Ectodermal cell (in vitro differentiated cells): ENCODE results near the gene IFNB1.

Experiments used
- H3K27ac ChIP-seq: 2 replicates; pipeline ENCODE4 v1.7.0; 2013; ENCODE audit warnings: mild to moderate bottlenecking, low read depth, low read length; ENCODE audit not compliant: insufficient read depth, poor library complexity, severe bottlenecking
- H3K27me3 ChIP-seq: 2 replicates; pipeline ENCODE4 v1.7.0; 2013; ENCODE audit warnings: mild to moderate bottlenecking, low read length; ENCODE audit not compliant: insufficient read depth, control insufficient read depth, poor library complexity, severe bottlenecking
- H3K36me3 ChIP-seq: one replicate; pipeline ENCODE4 v1.7.0; 2013; ENCODE audit warnings: low read length; ENCODE audit not compliant: control insufficient read depth, insufficient read depth
- H3K4me1 ChIP-seq: one replicate; pipeline ENCODE4 v1.7.0; 2013; ENCODE audit warnings: low read length; ENCODE audit not compliant: control insufficient read depth, insufficient read depth
- H3K4me3 ChIP-seq: 2 replicates; pipeline ENCODE4 v1.7.0; 2013; ENCODE audit warnings: low read depth, low read length, control low read depth; ENCODE audit not compliant: insufficient read depth
- H3K9me3 ChIP-seq: 2 replicates; pipeline ENCODE4 v1.7.0; 2013; ENCODE audit warnings: mild to moderate bottlenecking, low read length, moderate library complexity; ENCODE audit not compliant: control insufficient read depth
- WGBS, 2 experiments: methylation state at CpG; one replicate each; pipeline ENCODE4 v1.1.7; 2013; ENCODE audit warnings: missing lambda C conversion rate in 2 of 2; 5-methylcytosine and 5-hydroxymethylcytosine counted together

Gene IFNB1

DNA sequence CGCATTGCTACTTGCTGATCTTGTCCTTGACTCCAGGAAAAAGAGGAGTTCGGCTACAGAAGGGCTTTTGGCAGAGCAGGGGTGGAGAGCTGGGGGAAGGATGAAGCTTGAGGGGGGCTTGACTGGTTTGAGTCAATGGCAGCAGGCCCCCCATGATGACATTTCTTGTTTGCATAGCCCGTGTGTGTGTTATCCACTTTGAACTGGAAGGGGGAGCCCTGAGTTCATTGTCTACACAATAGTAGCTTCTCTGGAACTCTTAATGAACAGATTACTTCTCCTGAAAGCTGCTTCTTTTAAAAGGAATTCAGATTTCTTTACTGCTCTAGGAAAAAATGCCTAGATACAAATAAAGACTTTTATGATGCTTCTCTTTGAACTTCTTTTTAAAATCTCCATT lies 2.3 kb downstream of the IFNB1 start:
- Histone ChIP-seq H3K36me3 (no peaks in the 10 kb centered on the region), H3K27ac (no peak overlapping the region), H3K4me1 (no peaks in the 10 kb centered on the region), H3K27me3 (no peaks in the 10 kb centered on the region), H3K4me3 (no peak overlapping the region), H3K9me3 (no peaks in the 10 kb centered on the region)
- WGBS, 2 experiments: 56 to 65% methylated on average over 3 of the region's 3 CpGs

DNA sequence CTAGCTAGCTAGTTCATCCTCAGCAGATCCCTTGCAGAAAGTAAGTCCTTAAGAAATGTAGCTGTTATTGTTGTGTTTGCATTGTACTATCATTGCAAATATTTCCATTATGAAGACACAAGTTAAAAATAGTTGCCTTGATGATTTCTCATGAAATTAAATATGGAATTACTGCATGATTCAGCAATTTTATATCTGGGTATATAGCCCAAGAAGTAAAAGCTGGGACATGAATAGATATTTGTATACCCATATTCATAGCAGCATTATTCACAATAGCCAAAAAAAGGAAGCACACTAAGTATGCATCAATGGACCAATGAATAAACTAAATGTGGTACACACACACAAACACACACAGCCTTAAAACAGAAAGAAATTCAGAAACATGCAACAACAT lies 6.8 kb downstream of the IFNB1 start:
- Histone ChIP-seq H3K4me3 (no peak overlapping the region), H3K36me3 (no peaks in the 10 kb centered on the region), H3K9me3 (no peaks in the 10 kb centered on the region), H3K27ac (no peak overlapping the region), H3K27me3 (no peaks in the 10 kb centered on the region), H3K4me1 (no peaks in the 10 kb centered on the region)

DNA sequence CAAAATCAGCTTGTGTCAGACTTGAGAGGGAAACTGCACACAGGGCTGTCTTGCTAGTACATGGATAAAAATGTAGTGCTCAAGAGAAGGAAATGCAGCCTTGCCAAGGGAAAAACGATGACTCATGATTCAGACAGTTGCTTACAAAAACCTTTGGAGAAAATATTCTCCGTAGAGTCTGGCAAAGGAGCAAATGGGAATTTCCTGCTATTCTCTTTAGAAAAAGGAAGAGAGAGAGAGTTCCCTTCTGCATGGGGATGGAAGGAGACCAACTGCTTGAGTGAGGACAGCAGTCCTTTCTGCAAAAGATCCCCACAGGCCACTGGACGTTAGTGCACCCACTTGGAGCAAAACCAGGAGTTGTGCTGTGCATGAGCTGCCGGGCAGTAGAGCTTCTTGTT lies 7.6 kb downstream of the IFNB1 start:
- 77 to 79% methylated on average over 4 of the region's 4 CpGs for WGBS, 2 experiments
- H3K4me1 ChIP-seq: no peaks in the 10 kb centered on the region
- no peak overlapping the region for H3K4me3 ChIP-seq
- H3K9me3 ChIP-seq: no peaks in the 10 kb centered on the region
- H3K36me3 ChIP-seq: no peaks in the 10 kb centered on the region
- no peak overlapping the region for H3K27ac ChIP-seq
- H3K27me3 ChIP-seq: no peaks in the 10 kb centered on the region

DNA sequence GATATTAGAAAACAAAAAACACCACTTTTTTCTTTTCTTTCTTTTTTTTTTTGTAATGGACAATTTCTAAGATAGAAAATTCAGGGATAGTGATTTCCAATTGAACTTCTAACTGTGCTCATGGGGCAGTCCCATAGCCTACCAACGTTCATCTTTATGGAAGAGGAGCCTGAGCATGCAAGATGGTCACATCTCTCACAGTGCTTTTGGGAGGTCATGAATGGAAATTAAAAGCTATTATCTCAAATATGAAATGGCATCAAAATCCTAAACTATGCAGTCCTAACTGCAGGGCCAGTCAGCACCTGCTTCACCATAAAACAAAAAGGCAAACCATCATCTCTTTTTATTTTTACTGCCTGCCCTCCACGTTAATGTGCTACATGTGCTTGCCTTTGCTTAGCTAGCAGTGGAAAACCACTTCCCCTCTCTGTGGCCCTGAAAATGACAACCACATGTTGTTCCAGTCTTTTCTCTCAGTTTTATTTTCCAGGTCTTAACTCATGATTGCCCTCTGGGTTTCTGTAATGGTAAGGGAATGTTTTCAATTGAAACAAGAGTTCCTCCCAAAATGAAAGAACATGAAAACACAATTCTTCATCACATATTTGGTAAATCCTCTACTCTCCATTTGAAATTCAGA lies 16.7 kb downstream of the IFNB1 start:
- H3K4me3 ChIP-seq: no peak overlapping the region
- no peak overlapping the region for H3K27ac ChIP-seq
- no peaks in the 10 kb centered on the region for H3K27me3 ChIP-seq
- H3K9me3 ChIP-seq: no peaks in the 10 kb centered on the region
- WGBS, 2 experiments: 85 to 89% methylated on average over 2 of the region's 2 CpGs
- no peaks in the 10 kb centered on the region for H3K36me3 ChIP-seq
- H3K4me1 ChIP-seq: no peaks in the 10 kb centered on the region

DNA sequence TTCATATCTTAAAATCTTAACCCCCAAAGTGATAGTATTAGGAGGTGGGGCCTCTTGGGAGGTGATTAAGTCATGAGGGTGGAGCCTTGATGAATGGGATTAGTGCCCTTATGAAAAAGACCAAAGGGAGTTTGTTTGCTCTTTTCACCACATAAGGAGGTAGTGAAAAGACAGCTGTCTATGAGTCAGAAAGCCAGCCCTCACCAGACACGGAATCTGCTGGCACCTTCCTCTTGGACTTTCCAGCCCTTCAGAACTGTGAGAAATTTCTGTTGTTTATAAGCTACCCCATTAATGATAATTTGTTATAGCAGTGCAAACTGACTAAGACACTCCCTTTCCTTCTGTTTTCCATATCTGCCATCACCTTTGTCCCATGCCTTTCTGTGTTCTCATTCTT lies 20.8 kb downstream of the IFNB1 start:
- 56 to 80% methylated on average over 1 of the region's 1 CpG for WGBS, 2 experiments
- H3K27me3 ChIP-seq: no peaks in the 10 kb centered on the region
- H3K4me1 ChIP-seq: no peaks in the 10 kb centered on the region
- no peaks in the 10 kb centered on the region for H3K36me3 ChIP-seq
- no peak overlapping the region for H3K4me3 ChIP-seq
- H3K27ac ChIP-seq: no peak overlapping the region
- H3K9me3 ChIP-seq: no peaks in the 10 kb centered on the region

DNA sequence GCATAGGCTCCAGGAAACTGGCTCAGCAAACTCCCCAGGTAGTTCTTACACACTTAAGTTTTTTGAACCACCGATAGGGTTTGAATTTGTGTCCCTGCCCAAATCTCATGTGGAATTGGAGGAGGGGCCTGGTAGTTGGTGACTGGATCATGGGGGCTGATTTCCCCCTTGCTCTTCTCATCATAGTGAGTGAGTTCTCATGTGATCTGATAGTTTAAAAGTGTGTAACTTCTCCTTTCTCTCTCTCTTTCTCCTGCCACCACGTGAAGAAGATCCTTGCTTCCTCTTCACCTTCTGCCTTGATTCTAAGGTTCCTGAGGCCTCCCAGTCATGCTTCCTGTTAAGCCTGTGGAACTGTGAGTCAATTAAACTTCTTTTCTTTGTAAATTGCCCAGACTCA lies 23.9 kb downstream of the IFNB1 start:
- WGBS, 2 experiments: 77 to 88% methylated on average over 2 of the region's 2 CpGs
- Histone ChIP-seq H3K27ac (no peak overlapping the region), H3K9me3 (no peaks in the 10 kb centered on the region), H3K27me3 (no peaks in the 10 kb centered on the region), H3K4me1 (no peaks in the 10 kb centered on the region), H3K4me3 (no peak overlapping the region), H3K36me3 (no peaks in the 10 kb centered on the region)

DNA sequence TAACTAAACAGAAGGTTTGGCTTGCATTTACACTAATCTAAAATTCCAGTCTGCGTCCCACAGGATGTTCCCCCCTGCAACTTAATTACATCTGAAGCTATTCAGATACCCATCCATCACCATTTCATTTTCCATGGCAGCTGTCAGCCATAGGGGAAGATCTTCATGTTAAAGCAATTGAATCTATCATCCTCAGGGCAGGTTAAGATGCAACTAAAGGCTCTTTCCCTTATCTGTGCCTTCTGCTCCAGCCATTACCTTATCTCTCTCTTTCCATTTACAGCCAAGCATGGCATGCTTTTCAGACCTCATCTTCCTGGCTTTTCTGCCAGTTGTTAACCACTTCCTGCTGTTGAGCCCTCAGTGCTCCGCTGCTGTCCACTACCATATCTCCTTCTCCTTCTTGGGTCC lies 30.5 kb downstream of the IFNB1 start:
- Histone ChIP-seq H3K36me3 (no peaks in the 10 kb centered on the region), H3K9me3 (no peaks in the 10 kb centered on the region), H3K27me3 (no peaks in the 10 kb centered on the region), H3K4me1 (no peaks in the 10 kb centered on the region), H3K4me3 (no peak overlapping the region), H3K27ac (no peak overlapping the region)
- 89 to 90% methylated on average over 2 of the region's 2 CpGs for WGBS, 2 experiments

DNA sequence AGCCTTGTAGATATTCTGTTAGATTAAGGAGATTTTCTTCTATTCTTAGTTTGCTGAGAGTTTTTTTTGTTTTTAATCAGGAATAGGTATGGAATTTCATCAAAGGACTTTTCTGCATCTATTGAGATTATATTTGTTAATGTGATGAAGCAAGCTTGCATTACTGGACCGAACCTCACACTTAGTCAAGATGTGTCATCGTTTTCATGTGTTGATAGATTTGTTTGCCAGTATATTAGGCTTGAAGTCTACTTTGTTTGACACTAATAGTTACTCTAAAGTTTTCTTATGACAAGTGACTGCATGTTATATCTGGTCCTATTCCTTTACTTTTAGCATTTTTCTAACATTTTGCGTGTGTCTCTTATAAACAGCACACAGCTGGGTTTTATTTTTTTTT lies 33.9 kb downstream of the IFNB1 start:
- H3K27ac ChIP-seq: no peak overlapping the region
- no peak overlapping the region for H3K4me3 ChIP-seq
- H3K36me3 ChIP-seq: no peaks in the 10 kb centered on the region
- no peaks in the 10 kb centered on the region for H3K4me1 ChIP-seq
- 93 to 94% methylated on average over 3 of the region's 3 CpGs for WGBS, 2 experiments
- no peaks in the 10 kb centered on the region for H3K27me3 ChIP-seq
- H3K9me3 ChIP-seq: no peaks in the 10 kb centered on the region

DNA sequence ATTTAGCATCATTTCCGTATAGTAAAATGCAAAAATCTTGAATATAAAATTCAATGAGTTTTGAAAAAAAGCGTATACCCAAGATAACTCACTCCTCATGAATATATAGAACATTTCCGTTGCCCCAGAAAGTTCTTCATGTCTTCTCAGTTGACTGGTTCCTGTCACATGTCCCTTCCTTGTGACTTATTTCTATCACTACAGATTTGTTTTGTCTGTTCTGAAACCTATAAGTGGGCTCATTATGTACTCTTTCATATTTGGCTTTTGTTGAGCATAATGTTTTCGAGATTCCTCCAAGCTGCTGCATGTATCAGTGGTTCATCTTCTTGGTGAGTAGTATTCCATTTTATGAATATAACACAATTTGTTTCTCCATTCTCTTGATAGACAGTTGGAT lies 35.3 kb downstream of the IFNB1 start:
- no peaks in the 10 kb centered on the region for H3K36me3 ChIP-seq
- WGBS, 2 experiments: 96 to 98% methylated on average over 3 to 4 of the region's 4 CpGs
- H3K4me3 ChIP-seq: no peak overlapping the region

DNA sequence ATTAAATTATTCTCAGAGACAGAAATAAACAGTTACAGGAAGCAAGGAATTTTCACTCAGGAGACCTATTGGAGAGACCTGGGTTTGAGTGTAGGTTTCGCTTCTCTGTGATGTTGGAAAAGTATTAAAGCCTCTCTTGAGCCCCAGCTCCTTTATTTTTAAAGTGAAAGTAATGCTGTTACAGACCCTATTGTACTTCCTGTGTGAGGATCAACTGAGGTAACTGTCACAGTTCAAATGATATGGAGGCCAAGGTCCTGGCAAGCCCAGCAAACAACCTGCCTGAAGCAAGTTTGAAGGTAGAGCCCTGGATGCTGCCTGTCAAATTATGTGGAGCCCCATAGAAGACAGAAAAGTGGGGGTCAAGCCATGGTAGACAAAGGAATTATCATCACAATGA lies 38.4 kb downstream of the IFNB1 start:
- 88 to 100% methylated on average over 1 of the region's 1 CpG for WGBS, 2 experiments
- Histone ChIP-seq H3K4me1 (no peaks in the 10 kb centered on the region), H3K4me3 (no peak overlapping the region), H3K36me3 (no peaks in the 10 kb centered on the region), H3K27ac (no peak overlapping the region), H3K27me3 (no peaks in the 10 kb centered on the region), H3K9me3 (no peaks in the 10 kb centered on the region)

More for the DNA sequence above, 35.3 kb downstream of the IFNB1 start:
- Histone ChIP-seq H3K27ac (no peak overlapping the region), H3K4me1 (no peaks in the 10 kb centered on the region), H3K9me3 (no peaks in the 10 kb centered on the region), H3K27me3 (no peaks in the 10 kb centered on the region)

DNA sequence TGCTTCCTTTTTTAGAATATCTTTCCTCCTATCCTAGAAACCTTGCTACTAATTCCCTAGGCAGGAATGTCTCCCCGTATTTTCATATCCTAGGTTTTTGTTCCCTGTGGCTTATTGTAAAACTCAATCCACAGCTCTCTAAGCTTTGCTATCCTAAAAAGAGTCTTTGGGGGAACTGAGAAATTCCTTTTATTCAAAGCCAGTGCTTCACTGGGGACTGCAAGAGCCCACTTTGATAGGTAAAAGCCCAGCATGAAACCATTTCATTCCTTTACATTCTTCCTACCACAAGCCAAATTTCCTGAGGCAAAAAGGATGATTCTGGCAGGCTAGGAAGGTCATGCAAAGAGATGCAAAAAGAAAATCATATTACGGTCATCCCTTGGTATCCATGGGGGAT lies 40.5 kb downstream of the IFNB1 start:
- Histone ChIP-seq H3K4me1 (no peaks in the 10 kb centered on the region), H3K27me3 (peaks cover 3% of the 10 kb centered on the region), H3K9me3 (no peaks in the 10 kb centered on the region), H3K36me3 (no peaks in the 10 kb centered on the region), H3K27ac (no peak overlapping the region), H3K4me3 (no peak overlapping the region)
- WGBS, 2 experiments: 37 to 45% methylated on average over 2 of the region's 2 CpGs
